HFF-Myc (cell line): ENCODE measurements around the gene PLEKHA8.

Source experiments
- DNase-seq: peaks from one replicate; pipeline ENCODE4 v3.0.0-alpha.2; 2011; ENCODE audit warnings: low read depth; ENCODE audit errors: extremely low read depth
- H3K4me3 ChIP-seq: replicated peaks from 2 replicates; pipeline ENCODE4 v1.5.1; 2011; ENCODE audit warnings: low read depth, mild to moderate bottlenecking, control low read depth, low read length
- CTCF ChIP-seq: IDR thresholded peaks from 2 replicates; pipeline ENCODE4 v1.5.1; 2012; ENCODE audit warnings: mild to moderate bottlenecking, low read depth, low read length, control low read depth; ENCODE audit errors: missing control alignments

PLEKHA8 gene

GRCh38 chr7:30175636-30176147 lies 147.5 kb downstream of the PLEKHA8 start:
- TF ChIP-seq CTCF = no peak
- no peak overlapping the region for H3K4me3 ChIP-seq
- no peak for DNase-seq

- no peak for TF ChIP-seq CTCF
Observed at GRCh38 chr7:30176463-30177109, 148.4 kb downstream of the PLEKHA8 start.

GRCh38 chr7:30177186-30177585 lies 149.0 kb downstream of the PLEKHA8 start:
- H3K4me3 ChIP-seq = no peak overlapping the region
- no peak for DNase-seq
- TF ChIP-seq CTCF = no peak

More at GRCh38 chr7:30176463-30177109, 148.4 kb downstream of the PLEKHA8 start:
- DNase-seq = no peak
- H3K4me3 ChIP-seq = no peak overlapping the region

GRCh38 chr7:30177965-30178364 lies 149.8 kb downstream of the PLEKHA8 start:
- no peak overlapping the region for H3K4me3 ChIP-seq
- no peak for TF ChIP-seq CTCF
- DNase-seq = no peak

- DNase-seq = no peak
- TF ChIP-seq CTCF = no peak
- H3K4me3 ChIP-seq = no peak overlapping the region
Observed at GRCh38 chr7:30178748-30179436, 150.7 kb downstream of the PLEKHA8 start.
